HepG2 (cell line): ENCODE measurements around the gene SALL2. TPM values are rescaled to one million over a fixed set of nuclear protein-coding genes. Genes with fewer than 3 reads are reported as not detected.

ENCODE experiments used
- BORCS8-MEF2B ChIP-seq: sonication (generic); formaldehyde crosslinking; IDR thresholded peaks from 2 replicates; pipeline ENCODE4 v1.8.0; 2022; ENCODE audit warnings: mild to moderate bottlenecking, missing genetic modification reagents
- DMTF1 ChIP-seq: sonication (generic); formaldehyde crosslinking; IDR thresholded peaks from 2 replicates; pipeline ENCODE4 v1.4.0; 2020; ENCODE audit warnings: mild to moderate bottlenecking, missing genetic modification reagents
- GLI4 ChIP-seq: sonication (generic); formaldehyde crosslinking; IDR thresholded peaks from 2 replicates; pipeline ENCODE4 v1.5.1; 2020; ENCODE audit warnings: missing genetic modification reagents, mild to moderate bottlenecking, moderate library complexity, borderline replicate concordance
- IRX3 ChIP-seq: sonication (generic); formaldehyde crosslinking; IDR thresholded peaks from 2 replicates; pipeline ENCODE4 v1.8.1; 2023; ENCODE audit warnings: mild to moderate bottlenecking, low read depth, missing genetic modification reagents, borderline replicate concordance
- JDP2 ChIP-seq: sonication (generic); formaldehyde crosslinking; IDR thresholded peaks from 2 replicates; pipeline ENCODE4 v1.8.1; 2022; ENCODE audit warnings: missing genetic modification reagents, borderline replicate concordance
- NONO ChIP-seq, 2 experiments: fragments of 450-650 bp in 1 of 2; sonication (generic) in 1 of 2; formaldehyde crosslinking in 1 of 2; IDR thresholded peaks in 1 of 2; conservative IDR thresholded peaks in 1 of 2; 2 replicates each; pipeline versions ENCODE4 v1.6.1 to v1.8.0; 2017 to 2022; ENCODE audit warnings: mild to moderate bottlenecking in 1 of 2, missing genetic modification reagents in 1 of 2, moderate library complexity in 1 of 2
- PRDM15 ChIP-seq: sonication (generic); formaldehyde crosslinking; IDR thresholded peaks from 2 replicates; pipeline ENCODE4 v1.4.0; 2020; ENCODE audit warnings: missing genetic modification reagents
- RFX5 ChIP-seq: IDR thresholded peaks from 2 replicates; pipeline ENCODE4 v1.6.1; 2011; ENCODE audit warnings: low read depth, low read length, improper control_type of control experiment
- ZFP91 ChIP-seq: sonication (generic); formaldehyde crosslinking; IDR thresholded peaks from 2 replicates; pipeline ENCODE4 v1.9.0; 2022; ENCODE audit warnings: missing genetic modification reagents, mild to moderate bottlenecking, borderline replicate concordance
- ZNF101 ChIP-seq: sonication (generic); formaldehyde crosslinking; IDR thresholded peaks from 2 replicates; pipeline ENCODE4 v1.4.0; 2020; ENCODE audit warnings: mild to moderate bottlenecking, low read depth, missing genetic modification reagents, borderline replicate concordance
- ZNF550 ChIP-seq: sonication (generic); formaldehyde crosslinking; IDR thresholded peaks from 2 replicates; pipeline ENCODE4 v1.4.0; 2020; ENCODE audit warnings: mild to moderate bottlenecking, missing genetic modification reagents, borderline replicate concordance
- ZNF614 ChIP-seq: IDR thresholded peaks from 2 replicates; pipeline ENCODE4 v1.6.1; 2018; ENCODE audit warnings: missing biosample characterization, missing genetic modification reagents, inconsistent platforms, borderline replicate concordance
- ZNF615 ChIP-seq: sonication (generic); formaldehyde crosslinking; IDR thresholded peaks from 2 replicates; pipeline ENCODE4 v1.5.0; 2020; ENCODE audit warnings: mild to moderate bottlenecking, missing genetic modification reagents, borderline replicate concordance
- ZNF670 ChIP-seq: sonication (generic); formaldehyde crosslinking; IDR thresholded peaks from 2 replicates; pipeline ENCODE4 v1.8.0; 2022; ENCODE audit warnings: mild to moderate bottlenecking, missing genetic modification reagents, borderline replicate concordance
- ZNF850 ChIP-seq: sonication (generic); formaldehyde crosslinking; conservative IDR thresholded peaks from 2 replicates; pipeline ENCODE4 v1.9.0; 2021; ENCODE audit warnings: mild to moderate bottlenecking, missing genetic modification reagents
- polyA plus RNA-seq, 8 experiments: library from polyadenylated mRNA; depleted of rRNA in 3 of 8; stranded (reverse) in 7 of 8; unstranded in 1 of 8; fragments of >200 nt; fragmentation: Illumina TruSeq in 4 of 8; extraction: Trizol in 4 of 8; gene quantifications; 2 replicates each; pipeline versions ENCODE4 v1.2.1 to v1.2.3, GENCODE V29; 2011 to 2016; ENCODE audit warnings: low read depth in 4 of 8, missing spikeins in 1 of 8, mixed read lengths in 1 of 8; ENCODE audit not compliant: insufficient read depth in 1 of 8
- total RNA-seq, 5 experiments: library from RNA; depleted of rRNA; stranded (reverse); fragments of >200 nt; fragmentation: Illumina TruSeq; extraction: Trizol; gene quantifications; 2 replicates each; pipeline ENCODE4 v1.2.3, GENCODE V29; 2016; ENCODE audit warnings: low read depth in 1 of 5
- TF ChIP-seq, protein P1 (sequence below): sonication (generic); formaldehyde crosslinking; IDR thresholded peaks from 2 replicates; pipeline ENCODE4 v1.8.0; 2022; ENCODE audit warnings: mild to moderate bottlenecking, missing genetic modification reagents, moderate library complexity

Gene SALL2
- total and polyA plus RNA-seq, 2 of the 13 experiments (the other 11 are each of a cell fraction or from before 2014, with no cell fraction given): 4.9 to 5.8 TPM

DNA sequence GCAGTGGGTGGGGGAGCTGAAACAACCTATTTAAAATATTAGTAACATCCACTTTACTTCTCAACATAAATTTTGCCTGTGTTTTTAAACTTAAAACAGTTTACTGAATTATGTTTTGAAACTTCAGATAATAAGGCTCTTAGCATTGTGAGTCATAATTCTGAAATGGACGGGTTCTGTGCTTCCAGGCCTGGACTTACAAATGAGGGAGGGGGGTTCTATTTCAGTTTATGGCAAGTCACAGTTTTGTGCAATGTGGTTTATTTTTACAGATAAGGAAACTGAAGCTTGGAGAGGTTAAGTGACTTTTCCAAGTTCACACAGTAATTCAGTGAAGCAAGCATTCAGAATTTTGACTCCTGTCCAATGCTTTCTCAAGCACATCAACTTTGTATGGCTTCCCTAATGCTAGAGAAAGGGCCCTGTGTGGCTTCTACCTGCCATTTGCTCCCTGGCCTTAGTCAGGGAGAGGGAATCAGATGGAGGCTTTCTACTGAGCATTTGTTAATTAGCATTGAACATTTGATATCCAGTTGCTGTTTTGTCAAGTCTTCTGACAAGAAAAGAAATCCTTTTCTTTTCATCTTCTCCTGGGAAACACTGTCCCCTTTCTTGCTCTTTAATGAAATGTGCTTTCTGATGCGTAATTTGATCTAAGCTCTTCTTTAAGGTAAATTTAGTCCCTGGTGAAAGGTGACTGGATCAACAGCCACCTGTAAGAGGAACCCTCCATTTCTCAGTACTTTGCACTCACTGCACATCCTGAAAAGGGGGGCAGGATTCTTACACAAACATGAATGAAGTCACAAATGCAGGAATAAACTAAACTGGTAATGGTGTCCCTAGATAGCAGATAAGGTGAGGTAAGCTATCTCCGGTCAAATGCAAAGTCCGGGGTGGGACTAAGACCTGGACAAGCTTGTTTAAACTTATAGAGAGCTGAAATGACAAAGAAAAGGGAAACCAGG, 2.5 kb upstream of the SALL2 start (continued):
- TF ChIP-seq PRDM15 (peak; percentile 98), JDP2 (CRISPR knock-in tag) (no peak), RFX5 (no peak), ZFP91 (CRISPR knock-in tag) (no peak), IRX3 (CRISPR knock-in tag) (no peak), ZNF614 (CRISPR knock-in tag) (peak; percentile 84; the same call in 1 of the 2 replicates), NONO (IDR thresholded peaks at IDR 0.05) (no peak), NONO (CRISPR knock-in tag; conservative IDR thresholded peaks at IDR 0.05) (0 out of 2 replicates have a peak, but pooled peaks have one; percentile 80), ZNF670 (CRISPR knock-in tag) (no peak), ZNF850 (no peak), ZNF615 (CRISPR knock-in tag) (no peak), GLI4 (CRISPR knock-in tag) (no peak), ZNF550 (CRISPR knock-in tag) (no peak), ZNF101 (CRISPR knock-in tag) (no peak), DMTF1 (CRISPR knock-in tag) (no peak), BORCS8-MEF2B (CRISPR knock-in tag) (no peak)
- TF ChIP-seq, protein P1, sequence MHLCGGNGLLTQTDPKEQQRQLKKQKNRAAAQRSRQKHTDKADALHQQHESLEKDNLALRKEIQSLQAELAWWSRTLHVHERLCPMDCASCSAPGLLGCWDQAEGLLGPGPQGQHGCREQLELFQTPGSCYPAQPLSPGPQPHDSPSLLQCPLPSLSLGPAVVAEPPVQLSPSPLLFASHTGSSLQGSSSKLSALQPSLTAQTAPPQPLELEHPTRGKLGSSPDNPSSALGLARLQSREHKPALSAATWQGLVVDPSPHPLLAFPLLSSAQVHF (CRISPR knock-in tag): no peak
